Measurements from ENCODE around the gene KHDRBS1. TPM values are rescaled to one million over a fixed set of nuclear protein-coding genes. Genes with fewer than 3 reads are reported as not detected.

Gene KHDRBS1
- total and polyA plus RNA-seq, 4 donors, result 14.6 to 37.6 (median 24.5) TPM

- Histone ChIP-seq H3K27ac (ENCODE audit: low read depth in 1 of 2, low read length in 2 of 2) (no peak overlapping the region), H3K4me3 (ENCODE audit: low read depth in 1 of 3, low read length in 3 of 3) (no peak overlapping the region), H3K9me3 (ENCODE audit: control insufficient read depth in 4 of 4, low read length in 3 of 4) (no peaks in the 10 kb centered on the region), H3K4me1 (ENCODE audit: control insufficient read depth in 4 of 4, insufficient read depth in 4 of 4, low read length in 3 of 4) (peaks cover 0 to 8% (median 5%) of the 10 kb centered on the region in 4 donors), H3K9ac (ENCODE audit: low read depth in 1 of 2, low read length in 2 of 2) (no peak overlapping the region), H3K27me3 (ENCODE audit: control insufficient read depth in 4 of 4, insufficient read depth in 4 of 4, low read length in 3 of 4) (no peaks in the 10 kb centered on the region), H3K36me3 (ENCODE audit: control insufficient read depth in 4 of 4, insufficient read depth in 3 of 4, low read depth in 1 of 4, low read length in 3 of 4) (peaks cover 0 to 30% (median 24%) of the 10 kb centered on the region in 4 donors)
- TF ChIP-seq HNF4G (IDR thresholded peaks at IDR 0.05) (no peak), CTCF (IDR thresholded peaks at IDR 0.05; ENCODE audit: low read depth, low read length, missing input control) (no peak)
- WGBS, result 90% methylated on average over 4 of the region's 4 CpGs
- no peak for DNase-seq (ENCODE audit: low spot score)
Observed at GRCh38 chr1:32062867-32063230, 49.2 kb downstream of the KHDRBS1 start.

- peaks cover 0 to 8% (median 5%) of the 10 kb centered on the region in 4 donors for H3K4me1 ChIP-seq (ENCODE audit: control insufficient read depth in 4 of 4, insufficient read depth in 4 of 4, low read length in 3 of 4)
- no peak overlapping the region for H3K27ac ChIP-seq (ENCODE audit: low read depth in 1 of 2, low read length in 2 of 2)
- WGBS, result 64% methylated on average over 1 of the region's 1 CpG
- no peaks in the 10 kb centered on the region for H3K27me3 ChIP-seq (ENCODE audit: control insufficient read depth in 4 of 4, insufficient read depth in 4 of 4, low read length in 3 of 4)
- no peak for TF ChIP-seq EGR1 (IDR thresholded peaks at IDR 0.05; ENCODE audit: low read depth in 2 of 2)
- no peak for TF ChIP-seq RXRA (IDR thresholded peaks at IDR 0.05)
- TF ChIP-seq JUND (IDR thresholded peaks at IDR 0.05), result no peak
- TF ChIP-seq TAF1 (conservative IDR thresholded peaks at IDR 0.05), result no peak
- no peak for TF ChIP-seq REST (IDR thresholded peaks at IDR 0.05)
- TF ChIP-seq ATF3 (IDR thresholded peaks at IDR 0.05), result no peak
- peak; percentile 84 to 91 for TF ChIP-seq RAD21 (IDR thresholded peaks at IDR 0.05)
- TF ChIP-seq FOXA2 (IDR thresholded peaks at IDR 0.05), result no peak
- TF ChIP-seq ZBTB33 (IDR thresholded peaks at IDR 0.05), result no peak
- TF ChIP-seq HNF4A (conservative IDR thresholded peaks at IDR 0.05), result no peak
- peak; percentile 58 for TF ChIP-seq CTCF (IDR thresholded peaks at IDR 0.05; ENCODE audit: low read depth, low read length, missing input control)
- no peaks in the 10 kb centered on the region for H3K9me3 ChIP-seq (ENCODE audit: control insufficient read depth in 4 of 4, low read length in 3 of 4)
- H3K9ac ChIP-seq (ENCODE audit: low read depth in 1 of 2, low read length in 2 of 2), result no peak overlapping the region
- H3K4me3 ChIP-seq (ENCODE audit: low read depth in 1 of 3, low read length in 3 of 3), result no peak overlapping the region
- no peak for DNase-seq (ENCODE audit: low spot score)
- peaks cover 0 to 27% (median 21%) of the 10 kb centered on the region in 4 donors for H3K36me3 ChIP-seq (ENCODE audit: control insufficient read depth in 4 of 4, insufficient read depth in 3 of 4, low read depth in 1 of 4, low read length in 3 of 4)
Observed at GRCh38 chr1:32063261-32063681, 49.6 kb downstream of the KHDRBS1 start.

Measured in liver (tissue), 9 donors.